Measurements from ENCODE around the gene MAVS.

DNA sequence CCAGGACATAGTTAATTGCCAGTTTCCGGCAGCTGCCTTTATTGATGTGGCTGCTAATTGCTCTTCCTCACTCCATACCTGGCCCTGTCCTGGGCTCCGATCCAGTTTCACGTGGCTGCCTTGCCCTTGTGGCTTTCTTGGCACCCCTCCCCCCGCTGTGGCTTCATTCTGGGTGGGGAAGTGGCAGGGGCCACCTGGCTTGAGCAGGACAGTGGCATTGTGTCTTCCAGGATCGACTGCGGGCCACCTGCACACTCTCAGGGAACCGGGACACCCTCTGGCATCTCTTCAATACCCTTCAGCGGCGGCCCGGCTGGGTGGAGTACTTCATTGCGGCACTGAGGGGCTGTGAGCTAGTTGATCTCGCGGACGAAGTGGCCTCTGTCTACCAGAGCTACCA is 10.8 kb downstream of the MAVS start:
- TF ChIP-seq, protein P1, sequence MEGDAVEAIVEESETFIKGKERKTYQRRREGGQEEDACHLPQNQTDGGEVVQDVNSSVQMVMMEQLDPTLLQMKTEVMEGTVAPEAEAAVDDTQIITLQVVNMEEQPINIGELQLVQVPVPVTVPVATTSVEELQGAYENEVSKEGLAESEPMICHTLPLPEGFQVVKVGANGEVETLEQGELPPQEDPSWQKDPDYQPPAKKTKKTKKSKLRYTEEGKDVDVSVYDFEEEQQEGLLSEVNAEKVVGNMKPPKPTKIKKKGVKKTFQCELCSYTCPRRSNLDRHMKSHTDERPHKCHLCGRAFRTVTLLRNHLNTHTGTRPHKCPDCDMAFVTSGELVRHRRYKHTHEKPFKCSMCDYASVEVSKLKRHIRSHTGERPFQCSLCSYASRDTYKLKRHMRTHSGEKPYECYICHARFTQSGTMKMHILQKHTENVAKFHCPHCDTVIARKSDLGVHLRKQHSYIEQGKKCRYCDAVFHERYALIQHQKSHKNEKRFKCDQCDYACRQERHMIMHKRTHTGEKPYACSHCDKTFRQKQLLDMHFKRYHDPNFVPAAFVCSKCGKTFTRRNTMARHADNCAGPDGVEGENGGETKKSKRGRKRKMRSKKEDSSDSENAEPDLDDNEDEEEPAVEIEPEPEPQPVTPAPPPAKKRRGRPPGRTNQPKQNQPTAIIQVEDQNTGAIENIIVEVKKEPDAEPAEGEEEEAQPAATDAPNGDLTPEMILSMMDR (conservative IDR thresholded peaks at IDR 0.05 in 1 of 2, IDR thresholded peaks at IDR 0.05 in 1 of 2; ENCODE audit: low read depth in 1 of 2, low read length in 2 of 2): no peak
- no peak for TF ChIP-seq EZH2 (IDR thresholded peaks at IDR 0.05; ENCODE audit: low read length, missing control alignments)

All from fibroblast of lung (primary cell).